CD4-positive, alpha-beta memory T cell (primary cell): ENCODE measurements around the gene RHCE. TPM values are rescaled to one million over a fixed set of nuclear protein-coding genes. Genes with fewer than 3 reads are reported as not detected.
"Not testable (repeated sequence)": the region's sequence is repeated elsewhere in the genome, so short reads cannot be mapped to it uniquely, and the experiment has no call there.

Experiments used
- CTCF ChIA-PET: fragments of 350-600 bp; sonication (Branson Sonifier 250); formaldehyde crosslinking; loops from one replicate; lab custom pipeline; 2021; ENCODE audit warnings: inconsistent platforms; ENCODE audit not compliant: partially characterized antibody; lab: Charles Lee
- POLR2A ChIA-PET: fragments of 350-600 bp; sonication (Branson Sonifier 250); formaldehyde crosslinking; loops from one replicate; lab custom pipeline; 2021; ENCODE audit not compliant: partially characterized antibody; lab: Charles Lee
- DNase-seq, 5 donors: peaks; one replicate each; pipeline versions ENCODE4 v3.0.0 to v3.0.0-alpha.2; 2020 to 2022; ENCODE audit warnings: mixed read lengths in 1 of 5
- H3K27ac ChIP-seq: one replicate; pipeline ENCODE4 v1.7.0; 2013; ENCODE audit warnings: low read depth, low read length
- H3K27me3 ChIP-seq: 2 replicates; pipeline ENCODE4 v1.7.0; 2013; ENCODE audit warnings: mild to moderate bottlenecking, low read length, moderate library complexity; ENCODE audit not compliant: insufficient read depth
- H3K36me3 ChIP-seq: 2 replicates; pipeline ENCODE4 v1.7.0; 2013; ENCODE audit warnings: mild to moderate bottlenecking, low read length, moderate library complexity; ENCODE audit not compliant: insufficient read depth
- H3K4me1 ChIP-seq: 2 replicates; pipeline ENCODE4 v1.7.0; 2013; ENCODE audit warnings: mild to moderate bottlenecking, low read length, moderate library complexity; ENCODE audit not compliant: insufficient read depth
- H3K4me3 ChIP-seq, 2 donors: one replicate each; pipeline ENCODE4 v1.7.0; 2013; ENCODE audit warnings: low read length in 2 of 2, mild to moderate bottlenecking in 1 of 2
- H3K9me3 ChIP-seq, 2 donors: one replicate each; pipeline ENCODE4 v1.7.0; 2013; ENCODE audit warnings: low read length in 2 of 2, control low read depth in 1 of 2; ENCODE audit not compliant: control insufficient read depth in 1 of 2
- H3K27ac Mint-ChIP-seq, 7 donors: one replicate each; pipeline ENCODE4 v1.8.0; 2020 to 2021; ENCODE audit warnings: mixed read lengths in 7 of 7, mild to moderate bottlenecking in 6 of 7, inconsistent platforms in 3 of 7, moderate library complexity in 3 of 7
- H3K27me3 Mint-ChIP-seq, 2 donors: one replicate each; pipeline ENCODE4 v1.8.0; 2020 to 2021; ENCODE audit warnings: mixed read lengths in 2 of 2
- H3K36me3 Mint-ChIP-seq, 2 donors: one replicate each; pipeline ENCODE4 v1.8.0; 2020 to 2021; ENCODE audit warnings: mixed read lengths in 2 of 2, inconsistent platforms in 1 of 2, mild to moderate bottlenecking in 1 of 2
- H3K4me1 Mint-ChIP-seq, 4 donors: one replicate each; pipeline ENCODE4 v1.8.0; 2020 to 2021; ENCODE audit warnings: mixed read lengths in 4 of 4, mild to moderate bottlenecking in 1 of 4
- H3K4me3 Mint-ChIP-seq, 8 donors: one replicate each; pipeline ENCODE4 v1.8.0; 2020 to 2021; ENCODE audit warnings: mixed read lengths in 8 of 8, mild to moderate bottlenecking in 7 of 8, moderate library complexity in 6 of 8, inconsistent platforms in 3 of 8
- H3K9me3 Mint-ChIP-seq, 8 donors: one replicate each; pipeline ENCODE4 v1.8.0; 2020 to 2021; ENCODE audit warnings: mixed read lengths in 8 of 8, mild to moderate bottlenecking in 5 of 8, inconsistent platforms in 3 of 8, moderate library complexity in 1 of 8
- intact Hi-C: fragments of 100-400 bp; cut with micrococcal nuclease; formaldehyde crosslinking; loops from one replicate; pipeline ENCODE4 v1.15.1; 2023
- polyA plus RNA-seq, 2 donors: library from polyadenylated mRNA; unstranded; fragments of 300-500 nt; fragmentation: Illumina TruSeq; gene quantifications; one replicate each; pipeline ENCODE4 v1.2.3, GENCODE V29; 2021
- total RNA-seq, 2 experiments: library from RNA; stranded (reverse); gene quantifications; one replicate each; pipeline ENCODE4 v1.2.3, GENCODE V29; 2021

RHCE gene
- total and polyA plus RNA-seq, 4 experiments from 2014 or later, result 0.31 to 0.61 TPM; not detected in 2

DNA sequence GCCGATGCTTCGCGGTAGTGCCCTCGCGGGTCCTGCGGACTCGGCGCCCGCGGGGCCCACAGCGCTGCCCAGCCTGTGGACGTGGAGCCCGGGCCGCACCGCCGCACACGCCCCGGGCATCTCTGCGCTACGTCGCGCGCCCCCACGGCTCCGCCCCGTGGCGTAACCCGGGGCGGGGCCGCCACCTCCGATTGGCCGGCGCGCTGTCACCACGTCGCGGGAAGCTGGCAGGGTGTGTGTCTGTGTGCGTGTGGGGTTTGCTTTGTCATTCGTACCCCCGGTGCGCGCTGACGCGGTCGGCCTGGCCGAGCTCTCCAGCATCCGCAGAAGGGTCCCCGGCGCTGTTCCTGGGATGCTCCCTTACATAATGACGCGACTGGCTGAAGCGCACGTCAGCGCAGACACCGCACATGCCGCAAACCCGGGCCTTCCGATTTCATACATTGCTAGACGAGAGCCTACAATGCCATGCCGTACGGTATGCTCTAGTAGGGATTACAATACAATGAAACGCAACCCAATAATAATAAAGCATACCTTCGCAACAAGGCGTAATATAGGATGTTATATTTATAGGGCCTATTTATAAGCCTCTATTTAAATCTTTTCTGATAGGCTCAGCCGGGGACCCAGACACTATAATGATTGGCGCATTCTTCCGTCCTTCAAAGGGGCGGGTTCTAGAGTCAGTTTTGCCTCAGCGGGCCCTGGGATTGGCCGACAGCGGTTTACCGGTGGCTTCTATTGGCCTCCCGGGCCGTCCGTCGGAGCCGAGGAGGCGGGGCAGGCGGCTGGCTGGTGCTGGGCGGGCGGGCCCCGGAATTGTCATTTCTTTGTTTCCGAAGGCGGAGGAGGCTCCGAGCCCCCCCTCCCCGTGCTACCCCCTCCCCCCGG is 9.7 kb upstream of the RHCE start, which contains the start of gene MACO1:
TSS of gene MACO1 (plus strand) at position 825 of the 894 bp plus-strand sequence. CDS start 202 bp downstream, outside the sequence.
- H3K4me1 Mint-ChIP-seq, result peaks cover 35 to 50% (median 42%) of the 10 kb centered on the region in 4 donors
- intact Hi-C loops, result loop anchor here (1.0 to 10.0 kb wide), 7 partner anchors 42 to 1044 kb away; partner anchors contain the start of genes CLIC4, HMGN2, RSRP1 and TMEM50A

DNA sequence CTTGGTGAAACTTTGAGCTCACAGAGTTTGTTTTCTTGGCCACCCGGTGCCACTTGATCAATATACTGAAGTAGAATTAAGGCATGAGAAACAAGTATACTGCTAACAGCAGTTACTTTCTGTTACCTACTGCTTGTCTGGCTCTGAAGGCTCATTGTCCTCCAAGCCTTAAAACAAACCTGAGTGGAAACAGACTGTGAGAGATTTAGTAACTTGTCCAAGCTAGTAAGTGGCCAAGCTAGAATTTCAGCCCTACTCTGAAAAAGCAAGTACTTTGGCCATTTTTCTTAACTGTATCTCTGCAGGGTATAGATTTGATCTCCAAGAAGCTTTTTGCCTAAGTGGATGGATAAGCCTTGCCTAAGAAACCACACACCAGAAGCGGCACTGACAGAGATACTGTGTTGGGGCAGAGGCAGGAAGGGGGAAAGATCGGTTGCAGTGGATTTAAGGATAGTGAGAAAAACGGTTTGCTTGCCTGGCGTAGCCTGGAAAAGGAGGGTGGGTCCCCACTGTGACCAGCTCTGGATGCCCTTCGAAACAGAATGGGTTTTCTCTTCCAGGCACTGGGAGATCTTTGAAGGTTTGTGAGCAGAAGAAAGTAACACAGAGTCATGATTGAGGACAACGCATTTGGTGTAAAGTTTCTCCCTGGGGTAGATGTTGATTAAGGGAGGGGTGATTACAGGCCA is 8.0 kb upstream of the RHCE start:
- DNase-seq, result no peak
- Mint-ChIP-seq H3K27ac (peak overlapping the region in 6 of 7 donors; percentile 37 to 98 (median 82)), H3K4me1 (peaks cover 18 to 33% (median 25%) of the 10 kb centered on the region in 4 donors), H3K36me3 (peaks cover 0 to 11% of the 10 kb centered on the region in 2 donors), H3K4me3 (peak overlapping the region; percentile 45 to 82 (median 72)), H3K9me3 (peaks cover 0 to 4% (median 0%) of the 10 kb centered on the region in 8 donors), H3K27me3 (no peaks in the 10 kb centered on the region)
- Histone ChIP-seq H3K4me3 (no peak overlapping the region), H3K36me3 (no peaks in the 10 kb centered on the region), H3K27ac (no peak overlapping the region), H3K4me1 (peaks cover 27% of the 10 kb centered on the region), H3K9me3 (no peaks in the 10 kb centered on the region), H3K27me3 (no peaks in the 10 kb centered on the region)
- ChIA-PET CTCF (interaction anchor here (1.3 kb wide), 1 partner anchor 92 kb away, joined by 3 read pairs; no protein-coding TSS in a partner anchor), POLR2A (interaction anchor here (0.6 to 1.1 kb wide), 2 partner anchors 183 to 891 kb away, joined by 3 read pairs; no protein-coding TSS in a partner anchor)
- intact Hi-C loops, result no loop called here

More for the DNA sequence above, 9.7 kb upstream of the RHCE start, which contains the start of gene MACO1:
- no peaks in the 10 kb centered on the region for H3K27me3 ChIP-seq
- peak within 1 kb of the TSS; percentile 95 for H3K27ac ChIP-seq
- CTCF ChIA-PET, result interaction anchor here (0.6 kb wide), 1 partner anchor 191 kb away, joined by 3 read pairs; no protein-coding TSS in a partner anchor
- peak within 1 kb of the TSS; percentile 49 to 92 for H3K4me3 ChIP-seq
- H3K4me1 ChIP-seq, result peaks cover 44% of the 10 kb centered on the region
- Mint-ChIP-seq H3K27me3 (no peaks in the 10 kb centered on the region), H3K9me3 (peaks cover 0 to 4% (median 0%) of the 10 kb centered on the region in 8 donors), H3K27ac (peak within 1 kb of the TSS; percentile 98 to 100 (median 100)), H3K4me3 (peak within 1 kb of the TSS; percentile 95 to 99 (median 97)), H3K36me3 (peaks cover 0 to 11% of the 10 kb centered on the region in 2 donors)
- POLR2A ChIA-PET, result interaction anchor here (0.6 to 3.0 kb wide), 12 partner anchors 11 to 718 kb away, joined by 3 to 24 read pairs (median 4); partner anchors contain the start of genes CLIC4, MTFR1L, RSRP1 and RUNX3
- peak; percentile 97 to 99 (median 97) for DNase-seq
- H3K36me3 ChIP-seq, result no peaks in the 10 kb centered on the region
- H3K9me3 ChIP-seq, result no peaks in the 10 kb centered on the region

DNA sequence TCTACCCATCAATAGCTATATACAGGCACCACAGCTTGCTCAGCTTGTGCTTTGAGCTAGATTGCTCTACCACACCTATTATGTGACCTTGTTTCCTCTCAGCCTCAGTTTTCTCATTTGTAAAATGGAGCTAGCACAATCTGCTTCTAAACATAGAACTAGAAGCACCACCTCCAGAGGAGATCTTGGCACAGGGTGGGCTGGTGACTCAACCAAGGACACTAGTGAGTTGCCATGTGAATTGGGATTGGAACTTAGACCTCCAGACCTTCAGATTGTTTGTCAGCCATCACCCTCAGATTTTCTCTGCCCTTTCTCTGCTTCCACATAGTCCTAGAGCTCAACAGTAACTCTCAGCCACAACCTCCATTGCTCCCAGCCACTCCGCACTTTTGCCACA is 7.1 kb upstream of the RHCE start:
- intact Hi-C loops, result no loop called here
- DNase-seq, result no peak
- Mint-ChIP-seq H3K4me1 (peaks cover 9 to 24% (median 16%) of the 10 kb centered on the region in 4 donors), H3K9me3 (peaks cover 0 to 4% (median 0%) of the 10 kb centered on the region in 8 donors), H3K27me3 (no peaks in the 10 kb centered on the region), H3K4me3 (no peak overlapping the region), H3K27ac (peak overlapping the region in 4 of 7 donors; percentile 2 to 61 (median 32)), H3K36me3 (peaks cover 0 to 11% of the 10 kb centered on the region in 2 donors)
- Histone ChIP-seq H3K36me3 (no peaks in the 10 kb centered on the region), H3K27me3 (no peaks in the 10 kb centered on the region), H3K9me3 (no peaks in the 10 kb centered on the region), H3K4me3 (no peak overlapping the region), H3K4me1 (peaks cover 17% of the 10 kb centered on the region), H3K27ac (no peak overlapping the region)
- POLR2A ChIA-PET, result interaction anchor here (0.6 kb wide), 1 partner anchor 9 kb away, joined by 3 read pairs; no protein-coding TSS in a partner anchor
- CTCF ChIA-PET, result interaction anchor here (1.3 to 1.5 kb wide), 2 partner anchors 93 to 806 kb away, joined by 3 read pairs; partner anchors contain the start of gene CEP85

DNA sequence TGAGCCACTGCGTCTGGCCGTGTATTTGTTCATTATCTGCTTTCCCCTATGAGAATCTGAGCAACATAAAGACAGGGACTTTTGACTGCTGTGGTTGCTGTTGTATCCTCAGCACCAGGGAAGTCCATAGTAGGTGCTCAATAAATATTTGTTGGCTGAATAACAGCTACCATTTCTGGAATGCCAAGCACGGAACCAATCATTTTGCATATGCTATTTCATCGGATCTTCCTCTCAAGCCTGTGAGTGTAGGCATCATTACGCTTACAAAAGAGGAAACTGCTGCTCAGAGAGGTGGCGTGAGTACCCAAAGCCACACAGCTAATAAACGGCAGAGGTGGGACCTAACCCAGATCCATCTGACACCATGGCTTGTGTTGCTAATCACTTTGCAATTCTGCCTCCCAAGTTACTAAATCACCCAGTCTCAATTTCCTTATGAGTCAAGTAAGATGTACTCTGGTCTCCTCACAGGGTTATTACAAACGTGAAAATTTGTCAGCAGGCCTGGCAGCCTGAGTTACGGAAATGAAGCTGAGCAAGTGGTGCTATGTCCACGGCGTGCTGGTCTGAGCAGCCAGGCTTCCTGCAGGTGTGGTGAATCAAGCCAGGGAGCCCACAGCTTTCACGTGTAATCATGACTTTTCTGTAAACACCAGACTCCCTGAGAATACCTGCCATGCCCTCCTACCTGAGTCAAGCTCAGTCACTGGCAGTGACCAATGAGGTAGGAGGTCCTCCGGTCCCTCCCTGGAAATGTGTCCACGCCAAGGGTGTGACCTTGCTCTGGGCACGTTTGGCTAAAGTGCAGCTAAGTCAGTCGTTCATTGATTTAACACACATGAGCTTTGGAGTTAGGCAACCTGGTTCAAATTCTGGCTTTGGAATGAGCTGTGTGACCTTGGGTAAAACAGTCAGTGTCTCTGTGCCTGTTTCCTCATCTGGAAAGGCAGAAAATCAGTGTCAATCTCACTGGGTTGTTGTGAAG is 4.8 kb upstream of the RHCE start:
- peaks cover 6% of the 10 kb centered on the region for H3K4me1 ChIP-seq
- H3K27ac ChIP-seq, result no peak overlapping the region
- CTCF ChIA-PET, result interaction anchor here (0.6 kb wide), 1 partner anchor 94 kb away, joined by 3 read pairs; no protein-coding TSS in a partner anchor
- Mint-ChIP-seq H3K36me3 (peaks cover 0 to 3% of the 10 kb centered on the region in 2 donors), H3K27ac (no peak overlapping the region), H3K27me3 (no peaks in the 10 kb centered on the region), H3K9me3 (peaks cover 0 to 3% (median 0%) of the 10 kb centered on the region in 8 donors), H3K4me1 (peaks cover 0 to 9% (median 6%) of the 10 kb centered on the region in 4 donors), H3K4me3 (no peak overlapping the region)
- no peaks in the 10 kb centered on the region for H3K9me3 ChIP-seq
- no peak for DNase-seq
- H3K27me3 ChIP-seq, result no peaks in the 10 kb centered on the region
- no peak overlapping the region for H3K4me3 ChIP-seq
- POLR2A ChIA-PET, result no interaction called here
- intact Hi-C loops, result no loop called here
- H3K36me3 ChIP-seq, result no peaks in the 10 kb centered on the region

DNA sequence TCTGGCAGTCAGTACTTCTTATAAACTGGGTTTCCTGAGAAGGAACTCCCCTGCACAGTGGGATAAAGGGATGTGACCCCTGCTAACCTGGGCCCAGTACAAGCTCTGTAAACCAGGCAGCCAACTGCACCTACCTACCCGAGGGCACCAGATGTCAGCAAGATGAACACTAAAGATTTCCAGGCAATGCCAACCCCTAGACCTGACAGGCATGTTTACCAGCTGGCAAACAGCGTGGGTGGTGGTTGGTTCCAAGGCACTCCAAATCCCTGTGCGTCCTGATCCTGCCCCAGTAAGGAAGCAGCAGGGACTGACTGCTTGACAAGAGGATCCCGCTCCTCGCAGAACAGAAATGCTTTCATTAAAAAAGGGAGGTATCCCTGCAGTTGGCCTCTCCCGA is 2.6 kb upstream of the RHCE start:
- H3K27me3 Mint-ChIP-seq, H3K4me1 Mint-ChIP-seq, H3K27ac Mint-ChIP-seq, H3K36me3 ChIP-seq, H3K9me3 ChIP-seq, H3K27ac ChIP-seq, H3K4me3 ChIP-seq, H3K4me1 ChIP-seq, intact Hi-C loops, H3K9me3 Mint-ChIP-seq, H3K36me3 Mint-ChIP-seq, H3K4me3 Mint-ChIP-seq, DNase-seq, H3K27me3 ChIP-seq, CTCF ChIA-PET, POLR2A ChIA-PET: not testable (repeated sequence)

DNA sequence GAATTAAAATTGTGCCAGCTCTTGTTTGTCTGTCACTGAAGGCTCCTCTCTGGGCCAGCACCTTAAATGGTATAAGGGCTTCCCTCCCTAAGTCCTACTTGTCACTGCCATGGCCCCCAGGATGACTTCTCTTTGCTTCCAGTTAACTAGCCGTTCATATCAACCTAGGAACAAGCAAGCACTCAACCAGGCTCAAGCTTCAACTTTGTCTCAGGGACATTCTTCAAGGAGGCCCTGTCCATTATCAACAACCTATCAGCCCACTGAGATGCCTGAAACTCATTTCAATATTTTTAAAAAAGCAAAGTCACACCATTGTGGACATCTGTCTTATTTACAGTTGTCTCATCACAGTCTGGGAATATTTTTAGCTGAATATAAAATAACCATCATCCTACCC is 1.3 kb downstream of the RHCE start:
- H3K4me3 ChIP-seq, POLR2A ChIA-PET, H3K4me1 ChIP-seq, H3K36me3 ChIP-seq, H3K27ac ChIP-seq, H3K4me3 Mint-ChIP-seq, DNase-seq, H3K9me3 ChIP-seq, H3K4me1 Mint-ChIP-seq, H3K9me3 Mint-ChIP-seq, H3K27me3 ChIP-seq, CTCF ChIA-PET, H3K27ac Mint-ChIP-seq, H3K27me3 Mint-ChIP-seq, H3K36me3 Mint-ChIP-seq, intact Hi-C loops: not testable (repeated sequence)
